HepG2 (cell line): Measurements from ENCODE around the gene FBXO24. TPM values are rescaled to one million over a fixed set of nuclear protein-coding genes. Genes with fewer than 3 reads are reported as not detected.

Experiments used
- CHD4 ChIP-seq: fragments of 200-600 bp; sonication (generic); IDR thresholded peaks from 2 replicates; pipeline ENCODE4 v1.7.0; 2017; ENCODE audit warnings: mild to moderate bottlenecking, low read length, borderline replicate concordance
- CREM ChIP-seq, 2 experiments: sonication (generic) in 1 of 2; formaldehyde crosslinking in 1 of 2; IDR thresholded peaks; 2 replicates each; pipeline versions ENCODE4 v1.4.0 to v1.6.1; 2016 to 2020; ENCODE audit warnings: antibody characterized with exemption in 1 of 2, mild to moderate bottlenecking in 1 of 2, missing genetic modification reagents in 1 of 2
- FOXK1 ChIP-seq: sonication (generic); formaldehyde crosslinking; IDR thresholded peaks from 2 replicates; pipeline ENCODE4 v1.4.0; 2020; ENCODE audit warnings: low read depth, missing genetic modification reagents, borderline replicate concordance
- HOXA7 ChIP-seq: sonication (generic); formaldehyde crosslinking; IDR thresholded peaks from 2 replicates; pipeline ENCODE4 v1.8.1; 2022; ENCODE audit warnings: mild to moderate bottlenecking, missing genetic modification reagents, moderate library complexity
- KLF11 ChIP-seq: IDR thresholded peaks from 2 replicates; pipeline ENCODE4 v1.6.1; 2016; ENCODE audit warnings: missing compliant biosample characterization
- RAD21 ChIP-seq: fragments of 450-650 bp; formaldehyde crosslinking; IDR thresholded peaks from 2 replicates; pipeline ENCODE4 v1.5.0; 2020; ENCODE audit warnings: mild to moderate bottlenecking
- STAG1 ChIP-seq: sonication (generic); formaldehyde crosslinking; IDR thresholded peaks from 2 replicates; pipeline ENCODE4 v1.4.0; 2020; ENCODE audit warnings: missing genetic modification reagents
- YY1 ChIP-seq: IDR thresholded peaks from 2 replicates; pipeline ENCODE4 v1.6.1; 2011; ENCODE audit warnings: low read length, low read depth, moderate library complexity, mild to moderate bottlenecking; ENCODE audit not compliant: insufficient read depth, insufficient replicate concordance
- ZBTB1 ChIP-seq: sonication (generic); formaldehyde crosslinking; IDR thresholded peaks from 2 replicates; pipeline ENCODE4 v1.4.0; 2020; ENCODE audit warnings: missing genetic modification reagents, borderline replicate concordance
- ZNF124 ChIP-seq: sonication (generic); formaldehyde crosslinking; IDR thresholded peaks from 2 replicates; pipeline ENCODE4 v1.4.0; 2020; ENCODE audit warnings: missing genetic modification reagents
- ZNF180 ChIP-seq: sonication (generic); formaldehyde crosslinking; IDR thresholded peaks from 2 replicates; pipeline ENCODE4 v1.4.0; 2020; ENCODE audit warnings: low read depth, missing genetic modification reagents, borderline replicate concordance
- ZNF20 ChIP-seq: sonication (generic); formaldehyde crosslinking; IDR thresholded peaks from 2 replicates; pipeline ENCODE4 v1.4.0; 2020; ENCODE audit warnings: mild to moderate bottlenecking, moderate library complexity, missing genetic modification reagents
- ZNF207 ChIP-seq: fragments of 450-650 bp; IDR thresholded peaks from 2 replicates; pipeline ENCODE4 v1.6.1; 2016; ENCODE audit warnings: antibody characterized with exemption, borderline replicate concordance
- ZNF446 ChIP-seq: sonication (generic); formaldehyde crosslinking; IDR thresholded peaks from 2 replicates; pipeline ENCODE4 v1.5.0; 2020; ENCODE audit warnings: mild to moderate bottlenecking, missing genetic modification reagents
- ZNF7 ChIP-seq: IDR thresholded peaks from 2 replicates; pipeline ENCODE4 v1.6.1; 2016; ENCODE audit warnings: missing biosample characterization, missing genetic modification reagents
- ZNF746 ChIP-seq: sonication (generic); formaldehyde crosslinking; IDR thresholded peaks from 2 replicates; pipeline ENCODE4 v1.8.0; 2022; ENCODE audit warnings: mild to moderate bottlenecking, missing genetic modification reagents
- polyA plus RNA-seq, 8 experiments: library from polyadenylated mRNA; depleted of rRNA in 3 of 8; stranded (reverse) in 7 of 8; unstranded in 1 of 8; fragments of >200 nt; fragmentation: Illumina TruSeq in 4 of 8; extraction: Trizol in 4 of 8; gene quantifications; 2 replicates each; pipeline versions ENCODE4 v1.2.1 to v1.2.3, GENCODE V29; 2011 to 2016; ENCODE audit warnings: low read depth in 4 of 8, missing spikeins in 1 of 8, mixed read lengths in 1 of 8; ENCODE audit not compliant: insufficient read depth in 1 of 8
- total RNA-seq, 5 experiments: library from RNA; depleted of rRNA; stranded (reverse); fragments of >200 nt; fragmentation: Illumina TruSeq; extraction: Trizol; gene quantifications; 2 replicates each; pipeline ENCODE4 v1.2.3, GENCODE V29; 2016; ENCODE audit warnings: low read depth in 1 of 5
- TF ChIP-seq, protein P1 (sequence below): sonication (generic); formaldehyde crosslinking; IDR thresholded peaks from 2 replicates; pipeline ENCODE4 v1.4.0; 2020; ENCODE audit warnings: low read depth, mild to moderate bottlenecking, missing genetic modification reagents
- TF ChIP-seq, protein P2 (sequence below): sonication (generic); formaldehyde crosslinking; IDR thresholded peaks from 2 replicates; pipeline ENCODE4 v1.8.0; 2023; ENCODE audit warnings: mild to moderate bottlenecking, missing genetic modification reagents
- TF ChIP-seq, protein P3 (sequence below): sonication (generic); formaldehyde crosslinking; IDR thresholded peaks from 2 replicates; pipeline ENCODE4 v1.8.0; 2022; ENCODE audit warnings: mild to moderate bottlenecking, missing genetic modification reagents; ENCODE audit not compliant: insufficient replicate concordance
- TF ChIP-seq, protein P4 (sequence below): sonication (generic); formaldehyde crosslinking; conservative IDR thresholded peaks from 2 replicates; pipeline ENCODE4 v1.8.0; 2022; ENCODE audit warnings: low read depth, missing genetic modification reagents

Gene FBXO24
- total and polyA plus RNA-seq, 2 of the 13 experiments (the other 11 are each of a cell fraction or from before 2014, with no cell fraction given) = 0.20 to 0.55 TPM

DNA sequence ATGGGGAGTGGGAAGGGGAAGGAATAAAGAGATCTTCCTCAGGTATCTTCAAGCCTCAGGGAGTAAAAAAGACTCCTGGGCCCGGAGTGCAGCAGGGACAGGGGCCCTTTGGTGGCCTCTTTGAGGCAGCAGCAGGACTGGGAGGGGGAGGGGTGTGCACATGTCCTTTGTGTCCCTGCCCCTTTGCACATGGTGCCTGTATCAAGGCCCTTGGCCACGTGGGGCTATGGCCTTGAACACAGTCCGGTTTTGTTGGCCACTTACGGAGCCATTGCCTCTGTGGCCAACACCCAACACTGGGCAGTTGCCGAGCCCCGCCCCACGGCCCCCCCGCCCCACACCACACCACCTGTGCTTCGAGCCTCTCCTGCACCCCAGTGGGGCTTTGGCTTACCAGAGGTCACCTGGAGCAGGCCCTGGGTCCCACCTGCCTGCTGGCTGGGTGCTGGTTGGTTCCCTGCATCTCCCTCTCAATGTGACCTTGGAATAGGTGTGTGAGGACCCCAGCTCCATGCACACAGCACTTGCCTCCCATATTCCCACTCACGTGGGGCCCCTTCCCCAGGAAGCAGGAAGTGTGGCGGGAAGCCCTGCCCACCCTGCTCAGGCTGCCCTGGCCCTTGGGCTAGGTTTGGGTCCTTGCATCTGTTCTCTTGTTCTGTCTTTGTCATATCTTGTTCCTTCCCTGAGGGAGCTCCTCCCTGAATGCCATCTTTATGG is 17.8 kb upstream of the FBXO24 start (continued):
- TF ChIP-seq CHD4 (no peak; the same call in 1 of the 2 replicates), RAD21 (CRISPR knock-in tag) (peak; percentile 21; the same call in 1 of the 2 replicates), ZNF746 (CRISPR knock-in tag) (peak; percentile 23; the same call in 1 of the 2 replicates), HOXA7 (CRISPR knock-in tag) (no peak), ZNF446 (peak; percentile 93; the same call in 1 of the 2 replicates), ZNF20 (CRISPR knock-in tag) (0 out of 2 replicates have a peak, but pooled peaks have one; percentile 36), ZBTB1 (CRISPR knock-in tag) (no peak), ZNF207 (no peak), ZNF124 (no peak), STAG1 (no peak; the same call in 1 of the 2 replicates), KLF11 (CRISPR knock-in tag) (peak; percentile 84), FOXK1 (CRISPR knock-in tag) (peak; percentile 80; the same call in 1 of the 2 replicates), YY1 (peak; percentile 58), CREM (IDR thresholded peaks at IDR 0.05) (peak; percentile 18; the same call in 1 of the 2 replicates), CREM (CRISPR knock-in tag; IDR thresholded peaks at IDR 0.05) (no peak), ZNF180 (CRISPR knock-in tag) (0 out of 2 replicates have a peak, but pooled peaks have one; percentile 50), ZNF7 (0 out of 2 replicates have a peak, but pooled peaks have one; percentile 3)
- TF ChIP-seq, protein P1, sequence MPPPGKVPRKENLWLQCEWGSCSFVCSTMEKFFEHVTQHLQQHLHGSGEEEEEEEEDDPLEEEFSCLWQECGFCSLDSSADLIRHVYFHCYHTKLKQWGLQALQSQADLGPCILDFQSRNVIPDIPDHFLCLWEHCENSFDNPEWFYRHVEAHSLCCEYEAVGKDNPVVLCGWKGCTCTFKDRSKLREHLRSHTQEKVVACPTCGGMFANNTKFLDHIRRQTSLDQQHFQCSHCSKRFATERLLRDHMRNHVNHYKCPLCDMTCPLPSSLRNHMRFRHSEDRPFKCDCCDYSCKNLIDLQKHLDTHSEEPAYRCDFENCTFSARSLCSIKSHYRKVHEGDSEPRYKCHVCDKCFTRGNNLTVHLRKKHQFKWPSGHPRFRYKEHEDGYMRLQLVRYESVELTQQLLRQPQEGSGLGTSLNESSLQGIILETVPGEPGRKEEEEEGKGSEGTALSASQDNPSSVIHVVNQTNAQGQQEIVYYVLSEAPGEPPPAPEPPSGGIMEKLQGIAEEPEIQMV (CRISPR knock-in tag) = no peak
- TF ChIP-seq, protein P2, sequence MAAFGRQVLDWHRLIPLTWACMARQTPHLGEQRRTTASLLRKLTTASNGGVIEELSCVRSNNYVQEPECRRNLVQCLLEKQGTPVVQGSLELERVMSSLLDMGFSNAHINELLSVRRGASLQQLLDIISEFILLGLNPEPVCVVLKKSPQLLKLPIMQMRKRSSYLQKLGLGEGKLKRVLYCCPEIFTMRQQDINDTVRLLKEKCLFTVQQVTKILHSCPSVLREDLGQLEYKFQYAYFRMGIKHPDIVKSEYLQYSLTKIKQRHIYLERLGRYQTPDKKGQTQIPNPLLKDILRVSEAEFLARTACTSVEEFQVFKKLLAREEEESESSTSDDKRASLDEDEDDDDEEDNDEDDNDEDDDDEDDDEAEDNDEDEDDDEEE (CRISPR knock-in tag) = peak; percentile 63; the same call in 1 of the 2 replicates
- TF ChIP-seq, protein P3, sequence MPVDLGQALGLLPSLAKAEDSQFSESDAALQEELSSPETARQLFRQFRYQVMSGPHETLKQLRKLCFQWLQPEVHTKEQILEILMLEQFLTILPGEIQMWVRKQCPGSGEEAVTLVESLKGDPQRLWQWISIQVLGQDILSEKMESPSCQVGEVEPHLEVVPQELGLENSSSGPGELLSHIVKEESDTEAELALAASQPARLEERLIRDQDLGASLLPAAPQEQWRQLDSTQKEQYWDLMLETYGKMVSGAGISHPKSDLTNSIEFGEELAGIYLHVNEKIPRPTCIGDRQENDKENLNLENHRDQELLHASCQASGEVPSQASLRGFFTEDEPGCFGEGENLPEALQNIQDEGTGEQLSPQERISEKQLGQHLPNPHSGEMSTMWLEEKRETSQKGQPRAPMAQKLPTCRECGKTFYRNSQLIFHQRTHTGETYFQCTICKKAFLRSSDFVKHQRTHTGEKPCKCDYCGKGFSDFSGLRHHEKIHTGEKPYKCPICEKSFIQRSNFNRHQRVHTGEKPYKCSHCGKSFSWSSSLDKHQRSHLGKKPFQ (CRISPR knock-in tag) = peak; percentile 85
- TF ChIP-seq, protein P4, sequence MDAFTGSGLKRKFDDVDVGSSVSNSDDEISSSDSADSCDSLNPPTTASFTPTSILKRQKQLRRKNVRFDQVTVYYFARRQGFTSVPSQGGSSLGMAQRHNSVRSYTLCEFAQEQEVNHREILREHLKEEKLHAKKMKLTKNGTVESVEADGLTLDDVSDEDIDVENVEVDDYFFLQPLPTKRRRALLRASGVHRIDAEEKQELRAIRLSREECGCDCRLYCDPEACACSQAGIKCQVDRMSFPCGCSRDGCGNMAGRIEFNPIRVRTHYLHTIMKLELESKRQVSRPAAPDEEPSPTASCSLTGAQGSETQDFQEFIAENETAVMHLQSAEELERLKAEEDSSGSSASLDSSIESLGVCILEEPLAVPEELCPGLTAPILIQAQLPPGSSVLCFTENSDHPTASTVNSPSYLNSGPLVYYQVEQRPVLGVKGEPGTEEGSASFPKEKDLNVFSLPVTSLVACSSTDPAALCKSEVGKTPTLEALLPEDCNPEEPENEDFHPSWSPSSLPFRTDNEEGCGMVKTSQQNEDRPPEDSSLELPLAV (CRISPR knock-in tag) = peak; percentile 46; the same call in 1 of the 2 replicates
